LoVo (cell line): ENCODE data around the gene LRP3.
"Not testable (repeated sequence)": the region's sequence is repeated elsewhere in the genome, so short reads cannot be mapped to it uniquely, and the experiment has no call there.

Experiments
- DNase-seq: peaks from one replicate; pipeline ENCODE4 v3.0.0-alpha.2; 2016; ENCODE audit warnings: low spot score

Gene LRP3

DNA sequence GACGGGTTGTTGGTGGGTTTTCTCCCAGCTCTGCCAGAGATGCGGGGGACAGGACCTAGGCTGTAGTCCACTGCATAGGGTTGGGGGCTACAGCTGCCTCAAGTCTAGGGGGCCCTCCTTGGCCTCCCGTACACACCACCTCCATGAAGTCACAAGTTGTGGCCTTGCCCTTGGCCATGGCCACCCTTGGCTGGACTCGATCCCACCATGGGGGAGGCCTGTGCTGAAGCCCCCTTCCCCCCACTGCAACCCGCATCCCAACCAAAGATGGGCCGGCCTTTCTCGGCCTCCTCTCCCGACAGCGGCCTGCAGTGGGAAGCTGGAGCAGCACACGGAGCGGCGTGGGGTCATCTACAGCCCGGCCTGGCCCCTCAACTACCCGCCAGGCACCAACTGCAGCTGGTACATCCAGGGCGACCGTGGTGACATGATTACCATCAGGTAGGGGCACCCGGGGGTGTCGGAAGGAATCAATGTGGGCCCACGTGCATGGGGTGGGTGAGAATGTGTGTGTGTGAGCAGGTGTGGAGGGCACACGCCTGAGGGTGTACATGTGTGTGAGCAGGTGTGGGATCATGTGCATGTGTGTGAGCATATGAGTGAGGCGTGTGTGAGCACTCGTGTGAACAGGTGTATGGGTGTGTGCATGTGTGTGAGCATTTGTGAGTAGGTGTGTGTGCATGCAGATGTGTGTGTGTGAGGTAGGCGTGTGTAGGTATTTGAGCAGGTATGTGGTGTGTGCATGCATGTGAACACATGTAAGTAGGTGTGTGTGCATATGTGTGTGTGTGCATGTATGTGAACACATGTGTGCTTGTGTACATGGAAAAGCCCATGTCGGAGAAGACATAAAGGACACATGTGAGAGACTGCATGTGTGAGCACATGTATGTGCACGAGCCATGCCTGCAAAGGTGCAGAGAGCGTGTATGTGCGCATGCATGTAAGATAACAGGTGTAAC, 8.7 kb downstream of the LRP3 start:
- DNase-seq = no peak

DNA sequence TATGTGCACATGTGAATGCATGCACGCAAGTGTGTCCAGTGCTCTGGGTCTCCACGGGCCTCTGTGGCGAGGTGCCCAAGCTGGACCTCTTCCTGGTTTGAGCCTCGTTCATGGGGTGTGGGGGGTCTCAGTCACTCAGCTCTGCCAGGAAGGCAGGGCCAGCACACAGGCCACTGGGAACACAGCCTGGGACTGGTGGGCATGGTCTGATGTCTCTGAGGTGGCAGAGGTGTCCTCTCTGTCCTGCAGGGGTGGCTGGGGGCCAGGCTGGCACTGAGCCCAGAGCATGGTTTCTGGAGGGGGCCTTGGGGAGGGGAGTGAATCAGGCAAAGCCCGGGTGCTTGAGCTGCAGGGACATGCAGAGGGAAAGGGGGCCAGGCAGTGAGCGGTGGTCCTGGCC, 9.4 kb downstream of the LRP3 start:
- no peak for DNase-seq

DNA sequence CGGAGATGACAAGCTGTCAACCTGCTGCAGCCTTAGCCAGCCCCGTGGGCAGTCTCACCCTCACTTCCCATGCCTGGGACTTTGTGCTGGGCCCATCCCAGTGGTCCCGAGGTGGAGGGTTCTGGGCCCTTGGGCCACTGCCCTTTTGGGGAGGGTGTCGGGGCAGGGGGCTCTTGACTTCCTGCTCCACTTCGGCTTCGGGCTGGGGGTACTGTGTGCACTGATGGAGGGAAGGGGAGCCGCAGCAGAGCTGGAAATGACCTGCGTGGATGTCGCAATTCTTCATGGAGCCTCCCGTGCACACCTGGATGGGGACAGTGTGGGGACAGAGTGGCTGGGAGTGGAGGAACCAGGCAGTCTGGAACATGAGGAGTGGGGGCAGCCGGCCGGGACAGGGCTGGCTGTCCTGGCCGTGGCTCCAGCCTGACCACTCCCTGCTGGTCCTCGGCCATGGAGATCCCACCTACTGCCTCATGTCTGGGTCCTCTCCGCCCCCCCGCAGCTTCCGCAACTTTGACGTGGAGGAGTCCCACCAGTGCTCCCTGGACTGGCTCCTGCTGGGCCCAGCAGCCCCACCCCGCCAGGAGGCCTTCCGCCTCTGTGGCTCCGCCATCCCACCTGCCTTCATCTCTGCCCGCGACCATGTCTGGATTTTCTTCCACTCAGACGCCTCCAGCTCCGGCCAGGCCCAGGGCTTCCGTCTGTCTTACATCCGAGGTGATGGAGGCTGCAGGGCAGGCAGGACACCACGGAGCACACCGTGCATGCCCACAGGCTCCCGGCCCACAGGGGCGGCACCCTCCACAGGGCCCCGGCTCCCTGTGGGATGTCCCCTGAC, 10.2 kb downstream of the LRP3 start:
- DNase-seq = no peak

DNA sequence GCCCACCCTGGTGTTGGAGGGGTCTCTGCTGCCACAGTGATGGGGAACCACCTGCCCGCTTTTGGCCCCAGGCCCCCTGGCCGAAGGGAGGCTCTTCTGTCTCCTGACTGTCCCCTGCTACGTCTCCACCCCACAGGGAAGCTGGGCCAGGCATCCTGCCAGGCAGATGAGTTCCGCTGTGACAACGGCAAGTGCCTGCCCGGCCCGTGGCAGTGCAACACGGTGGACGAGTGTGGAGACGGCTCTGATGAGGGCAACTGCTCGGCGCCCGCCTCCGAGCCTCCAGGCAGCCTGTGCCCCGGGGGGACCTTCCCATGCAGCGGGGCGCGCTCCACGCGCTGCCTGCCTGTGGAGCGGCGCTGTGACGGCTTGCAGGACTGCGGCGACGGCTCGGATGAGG, 11.0 kb downstream of the LRP3 start:
- no peak for DNase-seq

DNA sequence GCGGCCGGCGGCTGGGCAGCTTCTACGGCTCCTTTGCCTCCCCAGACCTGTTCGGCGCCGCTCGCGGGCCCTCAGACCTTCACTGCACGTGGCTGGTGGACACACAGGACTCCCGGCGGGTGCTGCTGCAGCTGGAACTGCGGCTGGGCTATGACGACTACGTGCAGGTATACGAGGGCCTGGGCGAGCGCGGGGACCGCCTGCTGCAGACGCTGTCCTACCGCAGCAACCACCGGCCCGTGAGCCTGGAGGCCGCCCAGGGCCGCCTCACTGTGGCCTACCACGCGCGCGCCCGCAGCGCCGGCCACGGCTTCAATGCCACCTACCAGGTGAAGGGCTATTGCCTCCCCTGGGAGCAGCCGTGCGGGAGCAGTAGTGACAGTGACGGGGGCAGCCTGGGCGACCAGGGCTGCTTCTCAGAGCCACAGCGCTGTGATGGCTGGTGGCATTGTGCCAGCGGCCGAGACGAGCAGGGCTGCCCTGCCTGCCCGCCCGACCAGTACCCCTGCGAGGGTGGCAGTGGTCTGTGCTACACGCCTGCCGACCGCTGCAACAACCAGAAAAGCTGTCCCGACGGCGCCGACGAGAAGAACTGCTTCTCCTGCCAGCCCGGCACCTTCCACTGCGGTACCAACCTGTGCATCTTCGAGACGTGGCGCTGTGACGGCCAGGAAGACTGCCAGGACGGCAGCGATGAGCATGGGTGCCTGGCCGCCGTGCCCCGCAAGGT, 11.6 kb downstream of the LRP3 start:
- DNase-seq = no peak

DNA sequence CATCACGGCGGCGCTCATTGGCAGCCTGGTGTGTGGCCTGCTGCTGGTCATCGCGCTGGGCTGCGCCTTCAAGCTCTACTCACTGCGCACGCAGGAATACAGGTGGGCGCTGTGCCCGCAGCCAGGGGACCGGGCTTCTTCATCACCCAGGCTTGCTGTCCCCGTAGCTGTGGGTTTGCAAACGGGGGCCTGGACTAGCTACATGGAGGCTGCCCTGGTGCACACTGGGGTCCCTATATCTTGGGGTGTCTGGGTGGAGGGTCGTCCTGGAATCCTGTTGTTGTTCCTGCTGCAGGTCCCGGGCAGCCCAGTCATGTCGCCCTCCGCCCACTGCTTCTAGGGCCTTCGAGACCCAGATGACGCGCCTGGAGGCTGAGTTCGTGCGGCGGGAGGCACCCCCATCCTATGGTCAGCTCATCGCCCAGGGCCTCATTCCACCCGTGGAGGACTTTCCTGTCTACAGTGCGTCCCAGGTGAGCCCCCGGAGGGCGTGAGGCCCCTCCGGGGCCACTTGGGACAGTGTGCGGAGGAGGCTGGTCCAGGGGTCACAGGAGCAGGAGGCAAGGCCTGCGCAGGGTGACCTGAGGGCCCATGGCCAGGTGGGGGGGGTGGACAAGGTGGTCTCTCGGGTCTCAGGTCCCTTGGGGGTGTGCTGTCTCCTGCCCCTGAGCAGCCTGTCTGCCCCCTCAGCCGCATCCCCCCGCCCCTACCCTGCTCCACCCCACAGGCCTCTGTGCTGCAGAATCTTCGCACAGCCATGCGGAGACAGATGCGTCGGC, 12.3 kb downstream of the LRP3 start:
- no peak for DNase-seq

- no peak for DNase-seq
Observed at GRCh38 chr19:33207040-33207620, 13.0 kb downstream of the LRP3 start.

- DNase-seq = no peak
Observed at GRCh38 chr19:33207903-33208302, 13.8 kb downstream of the LRP3 start.

- DNase-seq = no peak
Observed at GRCh38 chr19:33208371-33208895, 14.3 kb downstream of the LRP3 start.

DNA sequence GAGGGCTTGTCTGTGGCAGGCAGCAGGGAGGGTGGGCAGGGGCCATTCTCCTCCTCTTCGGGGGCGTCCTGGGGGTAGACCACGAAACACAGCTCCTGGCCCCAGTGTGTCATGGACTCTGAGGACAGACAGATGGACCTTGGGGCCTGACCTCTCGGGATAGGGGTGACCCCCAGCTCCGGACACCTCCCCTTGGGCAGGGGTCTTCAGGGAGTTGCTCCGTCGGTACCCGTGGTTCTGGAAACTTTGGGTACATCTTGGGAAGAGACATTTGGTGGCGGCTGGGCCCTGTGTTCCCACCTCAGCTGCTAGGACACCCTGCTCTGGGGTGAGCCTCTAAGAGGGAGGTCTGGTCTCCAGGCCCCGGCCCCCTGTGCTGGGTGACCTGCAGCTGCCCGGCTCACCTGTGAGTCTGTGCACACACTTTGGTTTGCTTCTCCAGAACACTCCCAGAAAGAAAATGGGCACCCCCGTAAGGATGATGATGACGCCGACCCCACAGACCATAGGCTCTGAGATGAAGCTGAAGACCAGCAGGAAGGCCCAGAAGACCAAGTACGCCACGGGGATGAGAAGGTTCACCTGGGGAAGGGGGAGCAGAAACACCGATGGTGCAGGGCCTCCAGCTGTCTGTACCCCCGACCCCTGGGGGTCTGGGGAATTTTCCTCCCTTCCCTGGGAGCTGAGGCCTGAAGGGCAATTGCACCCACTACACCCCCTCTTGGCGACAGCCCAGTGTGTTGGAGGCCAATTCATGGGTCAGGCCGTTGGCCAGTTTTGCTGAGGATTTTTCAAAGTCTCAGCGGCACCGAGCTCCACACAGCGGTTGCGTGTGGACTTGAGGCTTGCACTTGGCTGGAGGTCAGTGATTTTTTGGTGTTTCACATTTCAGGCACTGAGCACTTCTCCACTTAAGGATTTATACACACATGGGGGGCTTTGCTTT, 15.0 kb downstream of the LRP3 start:
- no peak for DNase-seq

DNA sequence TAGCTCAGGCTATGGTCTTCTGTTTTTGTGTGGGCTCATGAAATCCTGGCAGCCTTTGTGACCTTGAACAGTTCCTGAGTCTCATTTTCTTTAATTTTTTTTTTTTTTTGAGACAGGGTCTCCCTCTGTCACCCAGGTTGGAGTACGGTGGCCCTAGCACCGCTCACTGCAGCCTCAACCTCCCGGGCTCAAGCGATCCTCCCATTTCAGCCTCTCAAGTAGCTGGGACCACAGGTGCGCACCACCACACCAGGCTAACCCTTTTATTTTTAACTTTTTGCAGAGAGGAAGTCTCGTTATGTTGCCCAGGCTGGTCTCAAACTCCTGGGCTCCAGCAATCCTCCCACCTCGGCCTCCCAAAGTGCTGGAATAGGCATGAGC, 15.7 kb downstream of the LRP3 start:
- not testable (repeated sequence) for DNase-seq

DNA sequence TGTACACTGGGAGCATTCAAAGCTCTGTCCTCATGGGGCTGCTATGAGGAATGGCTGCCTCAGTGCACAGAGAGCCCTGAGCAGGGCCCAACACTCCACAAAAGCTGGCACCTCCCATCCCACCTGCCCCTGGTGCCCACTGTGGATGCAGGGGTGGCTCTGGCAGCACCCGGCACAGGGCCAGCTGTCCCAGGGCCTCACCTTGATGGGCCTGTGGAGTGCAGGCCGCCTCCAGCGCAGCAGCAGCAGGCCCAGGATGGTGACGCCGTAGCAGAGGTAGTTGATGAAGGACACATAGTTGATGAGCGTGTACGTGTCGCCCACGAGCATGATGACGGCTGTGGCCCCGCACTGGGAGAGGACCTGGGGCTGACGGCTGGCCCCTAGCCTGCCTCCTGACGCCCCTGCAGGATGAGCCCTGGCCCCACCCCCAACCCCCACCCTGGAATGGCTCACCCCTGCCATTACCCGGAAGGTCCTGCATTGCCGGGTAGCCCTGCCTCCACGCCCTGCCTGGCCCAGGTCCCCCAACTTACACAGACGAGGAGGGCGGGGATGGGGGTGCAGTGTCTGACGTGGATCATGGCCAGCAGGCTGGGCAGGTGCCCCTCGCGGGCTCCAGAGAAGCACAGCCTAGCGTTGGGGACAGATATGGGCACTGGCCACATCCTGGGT, 16.3 kb downstream of the LRP3 start:
- DNase-seq = no peak

- no peak for DNase-seq
Observed at GRCh38 chr19:33211794-33212435, 17.8 kb downstream of the LRP3 start.

DNA sequence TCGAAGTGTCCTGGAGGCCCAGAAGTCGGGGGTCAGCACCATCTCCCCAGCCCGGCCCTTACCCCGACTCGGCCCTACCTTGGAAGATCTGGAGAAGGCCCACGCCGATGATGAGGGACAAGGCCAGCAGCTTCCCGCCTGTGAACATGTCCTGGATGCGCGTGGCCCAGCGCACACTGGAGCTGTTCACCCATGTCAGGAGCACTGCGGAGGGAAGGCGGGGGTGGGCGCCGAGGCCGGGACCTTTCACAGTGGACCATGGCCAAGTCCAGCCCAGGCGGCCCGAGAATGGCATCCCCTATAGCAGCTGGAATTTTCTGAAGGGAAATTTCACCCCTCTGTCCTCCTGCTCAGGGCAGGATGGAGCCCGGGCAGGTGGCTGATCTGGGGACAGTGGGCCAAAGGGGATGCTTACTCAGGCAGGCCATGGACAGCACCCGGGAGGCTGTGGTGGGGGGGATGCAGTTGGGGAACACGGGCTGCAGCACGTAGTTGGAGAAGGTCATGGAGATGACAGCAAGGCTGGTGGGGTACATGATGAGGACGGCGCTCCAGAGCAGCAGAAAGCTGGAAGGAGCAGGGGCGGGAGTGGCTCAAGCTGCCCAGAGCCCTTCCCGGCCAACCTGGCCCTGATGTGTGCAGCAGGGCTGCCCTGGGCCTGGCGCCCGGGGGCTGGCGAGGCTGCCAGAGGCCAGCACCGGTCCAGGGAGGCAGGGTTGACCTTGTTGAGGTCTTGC, 18.5 kb downstream of the LRP3 start:
- DNase-seq = no peak

GRCh38 chr19:33214596-33214995, 20.5 kb downstream of the LRP3 start:
- DNase-seq = no peak

GRCh38 chr19:33215438-33216197, 21.5 kb downstream of the LRP3 start:
- no peak for DNase-seq

DNA sequence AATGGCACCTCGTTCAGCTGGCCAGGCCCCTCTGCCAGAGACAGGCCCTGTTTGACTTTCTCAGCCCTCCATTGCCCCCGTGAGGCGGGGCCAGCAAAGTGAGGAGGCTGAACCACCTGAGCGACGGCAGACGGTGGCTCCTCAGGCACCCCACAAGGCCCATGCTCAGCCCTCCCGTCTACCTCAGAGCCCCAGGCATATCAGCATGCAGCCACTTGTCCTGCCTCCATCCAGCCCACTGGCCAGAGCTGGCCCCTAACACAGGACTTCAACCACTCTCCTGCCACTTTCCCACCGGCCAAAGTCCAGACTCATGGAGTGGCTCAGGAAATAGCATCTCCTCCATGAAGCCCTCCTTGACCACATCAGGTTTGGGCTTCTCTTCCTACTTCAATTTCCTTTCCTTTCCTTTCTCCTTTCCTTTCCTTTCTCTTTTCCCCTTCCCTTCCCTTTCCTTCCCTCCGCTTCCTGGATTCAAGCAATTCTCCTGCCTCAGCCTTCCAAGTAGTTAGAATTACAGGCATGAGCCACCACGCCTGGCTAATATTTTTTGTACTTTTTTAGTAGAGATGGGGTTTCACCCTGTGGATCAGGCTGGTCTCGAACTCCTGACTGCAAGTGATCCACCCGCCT, 22.2 kb downstream of the LRP3 start:
- no peak for DNase-seq
